ENCODE results near the gene ARHGEF10L. TPM values are rescaled to one million over a fixed set of nuclear protein-coding genes. Genes with fewer than 3 reads are reported as not detected.

ARHGEF10L gene
- total and polyA plus RNA-seq, 3 experiments from 2014 or later: 0.24 to 0.26 TPM; not detected in 1

GRCh38 chr1:17599954-17600300, 60.4 kb downstream of the ARHGEF10L start:
- CTCF ChIA-PET: no interaction called here
- Histone ChIP-seq H3K27me3 (ENCODE audit: insufficient read depth, low read length, poor library complexity, severe bottlenecking) (no peaks in the 10 kb centered on the region), H3K36me3 (ENCODE audit: insufficient read depth, low read length) (no peaks in the 10 kb centered on the region), H3K9me3 (ENCODE audit: low read length) (no peaks in the 10 kb centered on the region), H3K4me1 (ENCODE audit: insufficient read depth, low read length) (no peaks in the 10 kb centered on the region), H3K27ac (ENCODE audit: low read depth, low read length) (no peak overlapping the region), H3K4me3 (ENCODE audit: low read length) (no peak overlapping the region)
- H3K27ac Mint-ChIP-seq: no peak overlapping the region
- H3K36me3 Mint-ChIP-seq: no peaks in the 10 kb centered on the region
- H3K9me3 Mint-ChIP-seq: no peaks in the 10 kb centered on the region
- no peak overlapping the region for H3K4me3 Mint-ChIP-seq
- DNase-seq: no peak
- H3K27me3 Mint-ChIP-seq: peaks cover 6 to 8% of the 10 kb centered on the region in 2 donors
- H3K4me1 Mint-ChIP-seq: no peaks in the 10 kb centered on the region
- POLR2A ChIA-PET: no interaction called here

- no peak overlapping the region for H3K4me3 Mint-ChIP-seq
- POLR2A ChIA-PET: no interaction called here
These were observed 60.8 kb downstream of the ARHGEF10L start for GRCh38 chr1:17600321-17600720.

GRCh38 chr1:17601643-17602382, 62.3 kb downstream of the ARHGEF10L start:
- DNase-seq: no peak
- no peaks in the 10 kb centered on the region for H3K9me3 Mint-ChIP-seq
- H3K27ac ChIP-seq (ENCODE audit: low read depth, low read length): no peak overlapping the region
- H3K27me3 Mint-ChIP-seq: peaks cover 4 to 8% of the 10 kb centered on the region in 2 donors
- no peak overlapping the region for H3K27ac Mint-ChIP-seq
- H3K4me3 Mint-ChIP-seq: no peak overlapping the region
- ChIA-PET POLR2A (no interaction called here), CTCF (no interaction called here)
- H3K27me3 ChIP-seq (ENCODE audit: insufficient read depth, low read length, poor library complexity, severe bottlenecking): no peaks in the 10 kb centered on the region
- H3K4me1 Mint-ChIP-seq: no peaks in the 10 kb centered on the region
- no peaks in the 10 kb centered on the region for H3K4me1 ChIP-seq (ENCODE audit: insufficient read depth, low read length)
- no peaks in the 10 kb centered on the region for H3K36me3 ChIP-seq (ENCODE audit: insufficient read depth, low read length)
- no peaks in the 10 kb centered on the region for H3K36me3 Mint-ChIP-seq
- H3K9me3 ChIP-seq (ENCODE audit: low read length): no peaks in the 10 kb centered on the region
- H3K4me3 ChIP-seq (ENCODE audit: low read length): no peak overlapping the region

More at GRCh38 chr1:17600321-17600720, 60.8 kb downstream of the ARHGEF10L start:
- Histone ChIP-seq H3K4me3 (ENCODE audit: low read length) (no peak overlapping the region), H3K27me3 (ENCODE audit: insufficient read depth, low read length, poor library complexity, severe bottlenecking) (no peaks in the 10 kb centered on the region), H3K9me3 (ENCODE audit: low read length) (no peaks in the 10 kb centered on the region), H3K27ac (ENCODE audit: low read depth, low read length) (no peak overlapping the region), H3K36me3 (ENCODE audit: insufficient read depth, low read length) (no peaks in the 10 kb centered on the region), H3K4me1 (ENCODE audit: insufficient read depth, low read length) (no peaks in the 10 kb centered on the region)
- CTCF ChIA-PET: no interaction called here
- no peaks in the 10 kb centered on the region for H3K4me1 Mint-ChIP-seq
- H3K27ac Mint-ChIP-seq: no peak overlapping the region
- DNase-seq: no peak
- H3K27me3 Mint-ChIP-seq: peaks cover 6 to 8% of the 10 kb centered on the region in 2 donors
- no peaks in the 10 kb centered on the region for H3K36me3 Mint-ChIP-seq
- no peaks in the 10 kb centered on the region for H3K9me3 Mint-ChIP-seq

GRCh38 chr1:17603091-17603841, 63.8 kb downstream of the ARHGEF10L start:
- Mint-ChIP-seq H3K4me3 (no peak overlapping the region), H3K4me1 (no peaks in the 10 kb centered on the region), H3K27me3 (peaks cover 4 to 7% of the 10 kb centered on the region in 2 donors), H3K27ac (no peak overlapping the region), H3K9me3 (no peaks in the 10 kb centered on the region), H3K36me3 (no peaks in the 10 kb centered on the region)
- no peak for DNase-seq
- ChIA-PET CTCF (no interaction called here), POLR2A (no interaction called here)
- Histone ChIP-seq H3K27me3 (ENCODE audit: insufficient read depth, low read length, poor library complexity, severe bottlenecking) (no peaks in the 10 kb centered on the region), H3K27ac (ENCODE audit: low read depth, low read length) (no peak overlapping the region), H3K4me1 (ENCODE audit: insufficient read depth, low read length) (no peaks in the 10 kb centered on the region), H3K36me3 (ENCODE audit: insufficient read depth, low read length) (no peaks in the 10 kb centered on the region), H3K4me3 (ENCODE audit: low read length) (no peak overlapping the region), H3K9me3 (ENCODE audit: low read length) (no peaks in the 10 kb centered on the region)

GRCh38 chr1:17605582-17606344, 66.3 kb downstream of the ARHGEF10L start:
- Mint-ChIP-seq H3K36me3 (no peaks in the 10 kb centered on the region), H3K9me3 (no peaks in the 10 kb centered on the region), H3K4me3 (no peak overlapping the region), H3K4me1 (no peaks in the 10 kb centered on the region), H3K27me3 (peaks cover 0 to 3% of the 10 kb centered on the region in 2 donors), H3K27ac (no peak overlapping the region)
- POLR2A ChIA-PET: no interaction called here
- Histone ChIP-seq H3K9me3 (ENCODE audit: low read length) (no peaks in the 10 kb centered on the region), H3K36me3 (ENCODE audit: insufficient read depth, low read length) (no peaks in the 10 kb centered on the region), H3K4me1 (ENCODE audit: insufficient read depth, low read length) (no peaks in the 10 kb centered on the region), H3K27me3 (ENCODE audit: insufficient read depth, low read length, poor library complexity, severe bottlenecking) (no peaks in the 10 kb centered on the region), H3K27ac (ENCODE audit: low read depth, low read length) (no peak overlapping the region), H3K4me3 (ENCODE audit: low read length) (no peak overlapping the region)
- no peak for DNase-seq
- CTCF ChIA-PET: no interaction called here

- ChIA-PET POLR2A (no interaction called here), CTCF (interaction anchor here (1.3 kb wide), 1 partner anchor 8 kb away, joined by 3 read pairs; no protein-coding TSS in a partner anchor)
- Histone ChIP-seq H3K4me3 (ENCODE audit: low read length) (no peak overlapping the region), H3K9me3 (ENCODE audit: low read length) (no peaks in the 10 kb centered on the region), H3K4me1 (ENCODE audit: insufficient read depth, low read length) (no peaks in the 10 kb centered on the region), H3K36me3 (ENCODE audit: insufficient read depth, low read length) (no peaks in the 10 kb centered on the region), H3K27me3 (ENCODE audit: insufficient read depth, low read length, poor library complexity, severe bottlenecking) (no peaks in the 10 kb centered on the region), H3K27ac (ENCODE audit: low read depth, low read length) (no peak overlapping the region)
- no peaks in the 10 kb centered on the region for H3K4me1 Mint-ChIP-seq
- no peaks in the 10 kb centered on the region for H3K9me3 Mint-ChIP-seq
- peaks cover 0 to 8% of the 10 kb centered on the region in 2 donors for H3K27me3 Mint-ChIP-seq
- no peak overlapping the region for H3K4me3 Mint-ChIP-seq
- no peaks in the 10 kb centered on the region for H3K36me3 Mint-ChIP-seq
- no peak for DNase-seq
- H3K27ac Mint-ChIP-seq: no peak overlapping the region
These were observed 67.4 kb downstream of the ARHGEF10L start for GRCh38 chr1:17606826-17607440.

GRCh38 chr1:17607644-17608581, 68.4 kb downstream of the ARHGEF10L start:
- Histone ChIP-seq H3K4me3 (ENCODE audit: low read length) (no peak overlapping the region), H3K27ac (ENCODE audit: low read depth, low read length) (no peak overlapping the region), H3K36me3 (ENCODE audit: insufficient read depth, low read length) (no peaks in the 10 kb centered on the region), H3K9me3 (ENCODE audit: low read length) (no peaks in the 10 kb centered on the region), H3K4me1 (ENCODE audit: insufficient read depth, low read length) (no peaks in the 10 kb centered on the region), H3K27me3 (ENCODE audit: insufficient read depth, low read length, poor library complexity, severe bottlenecking) (no peaks in the 10 kb centered on the region)
- Mint-ChIP-seq H3K27me3 (peaks cover 0 to 8% of the 10 kb centered on the region in 2 donors), H3K36me3 (no peaks in the 10 kb centered on the region), H3K4me3 (no peak overlapping the region), H3K4me1 (no peaks in the 10 kb centered on the region), H3K9me3 (no peaks in the 10 kb centered on the region), H3K27ac (no peak overlapping the region)
- no peak for DNase-seq
- ChIA-PET CTCF (interaction anchor here (1.3 kb wide), 1 partner anchor 9 kb away, joined by 3 read pairs; no protein-coding TSS in a partner anchor), POLR2A (no interaction called here)
